Measurements from ENCODE around the gene HMX3. TPM values are rescaled to one million over a fixed set of nuclear protein-coding genes. Genes with fewer than 3 reads are reported as not detected.

HMX3 gene
- total and polyA plus RNA-seq, 2 of the 8 experiments (the other 6 are each of a cell fraction or from before 2014, with no cell fraction given): 0.05 TPM; not detected in 1

- FAIRE-seq (no peak), DNase-seq (ENCODE audit: low read depth in 1 of 2, low spot score in 2 of 2) (no peak)
- no peaks in the 10 kb centered on the region for H3K9me3 ChIP-seq (ENCODE audit: insufficient read depth in 2 of 2, low read depth in 1 of 2, low read length in 1 of 2)
- H2BK15ac ChIP-seq (ENCODE audit: low read length): no peak overlapping the region
- peak overlapping the region; percentile 86 to 95 for H3K4me2 ChIP-seq (ENCODE audit: insufficient read depth in 1 of 2, low read depth in 2 of 2, low read length in 2 of 2)
- H4K20me1 ChIP-seq (replicated peaks in 1 of 2; ENCODE audit: control insufficient read depth in 1 of 2, insufficient read depth in 2 of 2, low read length in 2 of 2): peaks cover 7 to 17% of the 10 kb centered on the region in 2 experiments
- H3K18ac ChIP-seq (ENCODE audit: extremely low read depth, low read length): no peak overlapping the region
- peaks cover 24% of the 10 kb centered on the region for H3K23me2 ChIP-seq (ENCODE audit: low read depth, low read length)
- no peak overlapping the region for H3K4ac ChIP-seq (replicated peaks; ENCODE audit: insufficient read length, low read depth, low read length)
- H3K4me1 ChIP-seq (replicated peaks in 1 of 4; ENCODE audit: control insufficient read depth in 3 of 4, insufficient read depth in 4 of 4, low read length in 3 of 4): peaks cover 12 to 39% (median 24%) of the 10 kb centered on the region in 4 experiments
- no peak overlapping the region for H2BK20ac ChIP-seq (ENCODE audit: low read length)
- H3K36me3 ChIP-seq (ENCODE audit: control insufficient read depth in 2 of 4, insufficient read depth in 4 of 4, low read length in 3 of 4): peaks cover 3 to 17% (median 5%) of the 10 kb centered on the region in 4 experiments; a peak in 5 of 8 replicates
- peak overlapping the region; percentile 16 to 59 (median 20); a peak in 6 of 8 replicates for H3K4me3 ChIP-seq (ENCODE audit: extremely low read depth in 1 of 4, insufficient read depth in 2 of 4, low read depth in 3 of 4, low read length in 4 of 4)
- no peak overlapping the region for H3K27ac ChIP-seq (ENCODE audit: low read depth, low read length)
- no peak overlapping the region; a peak in 1 of 7 replicates for H3K9ac ChIP-seq (replicated peaks in 1 of 4; ENCODE audit: extremely low read depth in 1 of 4, low read depth in 3 of 4, low read length in 3 of 4)
- no peak overlapping the region for H2BK12ac ChIP-seq (ENCODE audit: low read depth, low read length)
- H2AFZ ChIP-seq (ENCODE audit: low read length): no peak overlapping the region
- H3K79me1 ChIP-seq (ENCODE audit: low read depth, low read length): peaks cover 6% of the 10 kb centered on the region; the same call in 1 of the 2 replicates
- no peak overlapping the region for H2AK5ac ChIP-seq (ENCODE audit: low read depth, low read length)
- peaks cover 10 to 21% of the 10 kb centered on the region in 2 experiments for H3K79me2 ChIP-seq (ENCODE audit: control insufficient read depth in 1 of 2, insufficient read depth in 2 of 2, low read length in 2 of 2)
- ChIA-PET CTCF (ENCODE audit: partially characterized antibody) (interaction anchor here (0.6 to 4.7 kb wide), 6 partner anchors 12 to 115 kb away, joined by 3 to 37 read pairs (median 6); no protein-coding TSS in a partner anchor), POLR2A (ENCODE audit: partially characterized antibody) (interaction anchor here (1.4 to 5.0 kb wide), 5 partner anchors 11 to 34 kb away, joined by 5 to 37 read pairs (median 5); no protein-coding TSS in a partner anchor)
- H4K5ac ChIP-seq (ENCODE audit: insufficient read length, low read depth, low read length): no peak overlapping the region
- H4K8ac ChIP-seq (ENCODE audit: extremely low read depth, insufficient read depth, low read length): no peak overlapping the region
- 19% methylated on average over 7 of the region's 7 CpGs; no CpG with 5 or more reads in 1 of the 2 experiments for WGBS, 2 experiments (ENCODE audit: extremely low coverage in 1 of 2, insufficient coverage in 1 of 2, insufficient read length in 1 of 2, insufficient replicate concordance in 2 of 2, low coverage in 1 of 2, low lambda C conversion rate in 2 of 2, missing lambda C conversion rate in 1 of 2)
- no peak overlapping the region for H3K56ac ChIP-seq (replicated peaks; ENCODE audit: insufficient read length, low read depth, low read length)
- no peak overlapping the region for H2BK5ac ChIP-seq (ENCODE audit: low read depth, low read length)
- no peak overlapping the region for H2BK120ac ChIP-seq (replicated peaks; ENCODE audit: low read depth, low read length)
- H4K91ac ChIP-seq (replicated peaks; ENCODE audit: insufficient read length, low read length): no peak overlapping the region
- H3K27me3 ChIP-seq (replicated peaks in 1 of 4; ENCODE audit: control insufficient read depth in 3 of 4, extremely low read depth in 1 of 4, insufficient read depth in 3 of 4, low read length in 3 of 4): peaks cover 37 to 64% (median 50%) of the 10 kb centered on the region in 4 experiments
- no peak overlapping the region for H3K14ac ChIP-seq (ENCODE audit: insufficient read length)
- no peak overlapping the region for H3K23ac ChIP-seq (ENCODE audit: insufficient read length)
- TF ChIP-seq MAX (IDR thresholded peaks at IDR 0.05) (no peak), TCF12 (IDR thresholded peaks at IDR 0.05; ENCODE audit: low read depth, low read length) (no peak), CTBP2 (IDR thresholded peaks at IDR 0.05; ENCODE audit: borderline replicate concordance, insufficient read depth, insufficient read length, low read length) (no peak), CTCF (IDR thresholded peaks at IDR 0.05; ENCODE audit: control extremely low read depth in 1 of 3, insufficient read depth in 1 of 3, low read depth in 1 of 3, low read length in 3 of 3) (no peak), SIN3A (conservative IDR thresholded peaks at IDR 0.05 in 1 of 2, IDR thresholded peaks at IDR 0.05 in 1 of 2; ENCODE audit: low read depth in 1 of 2, low read length in 2 of 2) (no peak), MAFK (IDR thresholded peaks at IDR 0.05; ENCODE audit: low read depth, low read length) (no peak), YY1 (IDR thresholded peaks at IDR 0.05; ENCODE audit: low read depth, low read length) (no peak), SRF (IDR thresholded peaks at IDR 0.05; ENCODE audit: low read depth, low read length) (no peak), RXRA (IDR thresholded peaks at IDR 0.05; ENCODE audit: insufficient read depth, low read depth, low read length) (no peak), EZH2 (IDR thresholded peaks at IDR 0.05; ENCODE audit: low read depth, low read length, severe bottlenecking) (no peak)
Observed at GRCh38 chr10:123151737-123152135, 16.0 kb downstream of the HMX3 start.
